AG10803 (cell line): ENCODE data around the gene KRTAP10-3.

ENCODE experiments used
- DNase-seq: peaks from one replicate; pipeline ENCODE4 v3.0.0; 2010; ENCODE audit warnings: low read depth
- H3K4me3 ChIP-seq: 2 replicates; pipeline ENCODE4 v1.5.1; 2011; ENCODE audit warnings: mild to moderate bottlenecking, low read length, control low read depth
- CTCF ChIP-seq: conservative IDR thresholded peaks from 2 replicates; pipeline ENCODE4 v1.5.1; 2011; ENCODE audit warnings: mild to moderate bottlenecking, low read length, control low read depth, inconsistent platforms

The KRTAP10-3 gene

GRCh38 chr21:44539046-44539445 lies 19.5 kb downstream of the KRTAP10-3 start:
- TF ChIP-seq CTCF = no peak
- H3K4me3 ChIP-seq = no peak overlapping the region
- no peak for DNase-seq

- no peak for TF ChIP-seq CTCF
- no peak for DNase-seq
- no peak overlapping the region for H3K4me3 ChIP-seq
These were observed 20.4 kb downstream of the KRTAP10-3 start for GRCh38 chr21:44537930-44538911.

- DNase-seq = no peak
- H3K4me3 ChIP-seq = no peak overlapping the region
- no peak for TF ChIP-seq CTCF
These were observed 22.6 kb downstream of the KRTAP10-3 start for GRCh38 chr21:44535963-44536362.

GRCh38 chr21:44534688-44535087 lies 23.9 kb downstream of the KRTAP10-3 start:
- DNase-seq = no peak
- TF ChIP-seq CTCF = no peak
- H3K4me3 ChIP-seq = no peak overlapping the region

GRCh38 chr21:44533891-44534627 lies 24.5 kb downstream of the KRTAP10-3 start:
- TF ChIP-seq CTCF = no peak
- no peak overlapping the region for H3K4me3 ChIP-seq
- no peak for DNase-seq

- no peak overlapping the region for H3K4me3 ChIP-seq
- DNase-seq = no peak
- no peak for TF ChIP-seq CTCF
These were observed 25.3 kb downstream of the KRTAP10-3 start for GRCh38 chr21:44533121-44533890.
